A172 (cell line): ENCODE data around the gene CAMSAP3. TPM values are rescaled to one million over a fixed set of nuclear protein-coding genes. Genes with fewer than 3 reads are reported as not detected.
"Not testable (repeated sequence)": the region's sequence is repeated elsewhere in the genome, so short reads cannot be mapped to it uniquely, and the experiment has no call there.

ENCODE experiments used
- DNase-seq: peaks from one replicate; pipeline ENCODE4 v3.0.0-alpha.2; 2015; ENCODE audit warnings: low spot score
- total RNA-seq: library from RNA; depleted of rRNA; stranded (reverse); fragments of >200 nt; shearing (Covaris generic); gene quantifications from 2 replicates; pipeline ENCODE4 v1.2.3, GENCODE V29; 2014

The CAMSAP3 gene
- total RNA-seq, 1 experiment from 2014 or later: 2.6 TPM

GRCh38 chr19:7631577-7631976, 35.9 kb downstream of the CAMSAP3 start:
- DNase-seq: no peak

- DNase-seq: no peak
These were observed 36.9 kb downstream of the CAMSAP3 start for GRCh38 chr19:7632340-7633203.

GRCh38 chr19:7633698-7634097, 38.0 kb downstream of the CAMSAP3 start, which contains the start of gene PCP2:
Gene PCP2, minus strand, starts transcription at chr19:7633719. Its CDS starts 262 bp downstream, at chr19:7633457.
- DNase-seq: no peak

- no peak for DNase-seq
These were observed 40.0 kb downstream of the CAMSAP3 start for GRCh38 chr19:7635670-7636069.

- DNase-seq: no peak
These were observed 40.6 kb downstream of the CAMSAP3 start for GRCh38 chr19:7636317-7636690.

GRCh38 chr19:7636691-7637373, 41.2 kb downstream of the CAMSAP3 start, which contains the start of gene STXBP2:
Gene STXBP2, plus strand, starts transcription at chr19:7637110. Its CDS starts 40 bp downstream, at chr19:7637150.
- no peak for DNase-seq

- no peak for DNase-seq
These were observed 42.0 kb downstream of the CAMSAP3 start for GRCh38 chr19:7637374-7638256.

GRCh38 chr19:7638802-7639465, 43.3 kb downstream of the CAMSAP3 start:
- DNase-seq: no peak

- DNase-seq: no peak
These were observed 44.2 kb downstream of the CAMSAP3 start for GRCh38 chr19:7639863-7640348.

- no peak for DNase-seq
These were observed 45.1 kb downstream of the CAMSAP3 start for GRCh38 chr19:7640803-7641202.

GRCh38 chr19:7641290-7642276, 45.9 kb downstream of the CAMSAP3 start:
- no peak for DNase-seq

- DNase-seq: no peak
These were observed 46.8 kb downstream of the CAMSAP3 start for GRCh38 chr19:7642295-7643030.

GRCh38 chr19:7643031-7643415, 47.4 kb downstream of the CAMSAP3 start:
- no peak for DNase-seq

- DNase-seq: not testable (repeated sequence)
These were observed 48.2 kb downstream of the CAMSAP3 start for GRCh38 chr19:7643629-7644549.

- DNase-seq: no peak
These were observed 48.9 kb downstream of the CAMSAP3 start for GRCh38 chr19:7644550-7644877.

GRCh38 chr19:7645163-7645562, 49.5 kb downstream of the CAMSAP3 start:
- no peak for DNase-seq

- DNase-seq: no peak
These were observed 50.2 kb downstream of the CAMSAP3 start for GRCh38 chr19:7645656-7646425.

- DNase-seq: no peak
These were observed 50.7 kb downstream of the CAMSAP3 start for GRCh38 chr19:7646426-7646700.
